ENCODE data around the gene ATF1.

Gene ATF1

GRCh38 chr12:50720501-50720900 is 43.4 kb upstream of the ATF1 start:
- Histone ChIP-seq H3K4me2 (ENCODE audit: low read length, poor library complexity, severe bottlenecking) (no peak overlapping the region), H3K14ac (ENCODE audit: low read length in 2 of 2) (no peak overlapping the region), H3K79me1 (replicated peaks; ENCODE audit: low read length, poor library complexity, severe bottlenecking) (peaks cover 3% of the 10 kb centered on the region), H4K91ac (ENCODE audit: low read length) (no peak overlapping the region), H3K27ac (ENCODE audit: low read length, poor library complexity, severe bottlenecking) (no peak overlapping the region), H4K8ac (ENCODE audit: low read length) (no peak overlapping the region), H3K18ac (ENCODE audit: low read depth in 1 of 2, low read length in 2 of 2) (no peak overlapping the region), H3K27me3 (ENCODE audit: control insufficient read depth in 1 of 2, insufficient read depth in 1 of 2, low read length in 2 of 2) (no peaks in the 10 kb centered on the region), H3K36me3 (ENCODE audit: control insufficient read depth in 1 of 2, insufficient read depth in 2 of 2, low read depth in 1 of 2, low read length in 2 of 2) (peaks cover 48 to 63% of the 10 kb centered on the region in 2 experiments), H2AK5ac (ENCODE audit: low read length, severe bottlenecking) (no peak overlapping the region), H2AFZ (ENCODE audit: low read depth, low read length) (no peak overlapping the region), H3K9ac (ENCODE audit: low read length) (no peak overlapping the region), H2BK12ac (ENCODE audit: low read length in 2 of 2) (no peak overlapping the region), H2BK15ac (ENCODE audit: low read depth, poor library complexity, severe bottlenecking) (no peak overlapping the region), H3K4ac (ENCODE audit: low read depth in 1 of 2, low read length in 2 of 2) (no peak overlapping the region), H3K4me3 (ENCODE audit: insufficient read depth in 1 of 2, low read depth in 1 of 2, low read length in 2 of 2) (no peak overlapping the region), H2BK120ac (ENCODE audit: low read depth, low read length) (no peak overlapping the region), H3K9me3 (ENCODE audit: control insufficient read depth, low read length) (no peaks in the 10 kb centered on the region), H2BK5ac (ENCODE audit: low read depth, low read length, poor library complexity, severe bottlenecking) (no peak overlapping the region), H3K23ac (ENCODE audit: low read length in 2 of 2) (no peak overlapping the region), H3K4me1 (ENCODE audit: control insufficient read depth, insufficient read depth, low read depth, low read length) (no peaks in the 10 kb centered on the region)
- WGBS, result 100% methylated on average over 4 of the region's 5 CpGs
- no peak for DNase-seq

GRCh38 chr12:50723865-50724264 is 40.0 kb upstream of the ATF1 start:
- H3K4me2 ChIP-seq (ENCODE audit: low read length, poor library complexity, severe bottlenecking), result no peak overlapping the region
- no peak overlapping the region for H2AK5ac ChIP-seq (ENCODE audit: low read length, severe bottlenecking)
- no peak overlapping the region for H3K9ac ChIP-seq (ENCODE audit: low read length)
- H2BK12ac ChIP-seq (ENCODE audit: low read length in 2 of 2), result no peak overlapping the region
- no peak overlapping the region for H3K4ac ChIP-seq (ENCODE audit: low read depth in 1 of 2, low read length in 2 of 2)
- H2BK5ac ChIP-seq (ENCODE audit: low read depth, low read length, poor library complexity, severe bottlenecking), result no peak overlapping the region
- 83% methylated on average over 1 of the region's 1 CpG for WGBS
- H3K14ac ChIP-seq (ENCODE audit: low read length in 2 of 2), result no peak overlapping the region
- no peaks in the 10 kb centered on the region for H3K9me3 ChIP-seq (ENCODE audit: control insufficient read depth, low read length)
- H3K36me3 ChIP-seq (ENCODE audit: control insufficient read depth in 1 of 2, insufficient read depth in 2 of 2, low read depth in 1 of 2, low read length in 2 of 2), result peaks cover 48 to 78% of the 10 kb centered on the region in 2 experiments
- peaks cover 3% of the 10 kb centered on the region for H3K79me1 ChIP-seq (replicated peaks; ENCODE audit: low read length, poor library complexity, severe bottlenecking)
- no peak overlapping the region for H2AFZ ChIP-seq (ENCODE audit: low read depth, low read length)
- no peak overlapping the region for H2BK15ac ChIP-seq (ENCODE audit: low read depth, poor library complexity, severe bottlenecking)
- DNase-seq, result peak; percentile 3
- H4K91ac ChIP-seq (ENCODE audit: low read length), result no peak overlapping the region
- no peak overlapping the region for H3K23ac ChIP-seq (ENCODE audit: low read length in 2 of 2)
- H3K4me1 ChIP-seq (ENCODE audit: control insufficient read depth, insufficient read depth, low read depth, low read length), result no peaks in the 10 kb centered on the region
- no peak overlapping the region for H2BK120ac ChIP-seq (ENCODE audit: low read depth, low read length)
- H3K27me3 ChIP-seq (ENCODE audit: control insufficient read depth in 1 of 2, insufficient read depth in 1 of 2, low read length in 2 of 2), result no peaks in the 10 kb centered on the region
- no peak overlapping the region for H3K18ac ChIP-seq (ENCODE audit: low read depth in 1 of 2, low read length in 2 of 2)
- H3K27ac ChIP-seq (ENCODE audit: low read length, poor library complexity, severe bottlenecking), result no peak overlapping the region
- H3K4me3 ChIP-seq (ENCODE audit: insufficient read depth in 1 of 2, low read depth in 1 of 2, low read length in 2 of 2), result no peak overlapping the region
- H4K8ac ChIP-seq (ENCODE audit: low read length), result no peak overlapping the region

GRCh38 chr12:50725011-50725942 is 38.6 kb upstream of the ATF1 start:
- no peak overlapping the region for H2BK5ac ChIP-seq (ENCODE audit: low read depth, low read length, poor library complexity, severe bottlenecking)
- H3K4me2 ChIP-seq (ENCODE audit: low read length, poor library complexity, severe bottlenecking), result no peak overlapping the region
- no peak overlapping the region for H3K4me3 ChIP-seq (ENCODE audit: insufficient read depth in 1 of 2, low read depth in 1 of 2, low read length in 2 of 2)
- no peak overlapping the region for H2AK5ac ChIP-seq (ENCODE audit: low read length, severe bottlenecking)
- no peaks in the 10 kb centered on the region for H3K4me1 ChIP-seq (ENCODE audit: control insufficient read depth, insufficient read depth, low read depth, low read length)
- peaks cover 3% of the 10 kb centered on the region for H3K79me1 ChIP-seq (replicated peaks; ENCODE audit: low read length, poor library complexity, severe bottlenecking)
- H3K27me3 ChIP-seq (ENCODE audit: control insufficient read depth in 1 of 2, insufficient read depth in 1 of 2, low read length in 2 of 2), result no peaks in the 10 kb centered on the region
- H3K14ac ChIP-seq (ENCODE audit: low read length in 2 of 2), result no peak overlapping the region
- no peak overlapping the region for H3K4ac ChIP-seq (ENCODE audit: low read depth in 1 of 2, low read length in 2 of 2)
- H2BK15ac ChIP-seq (ENCODE audit: low read depth, poor library complexity, severe bottlenecking), result no peak overlapping the region
- H3K18ac ChIP-seq (ENCODE audit: low read depth in 1 of 2, low read length in 2 of 2), result no peak overlapping the region
- H2AFZ ChIP-seq (ENCODE audit: low read depth, low read length), result no peak overlapping the region
- no peak overlapping the region for H3K9ac ChIP-seq (ENCODE audit: low read length)
- H3K27ac ChIP-seq (ENCODE audit: low read length, poor library complexity, severe bottlenecking), result no peak overlapping the region
- no peak overlapping the region for H2BK12ac ChIP-seq (ENCODE audit: low read length in 2 of 2)
- no peak overlapping the region for H3K23ac ChIP-seq (ENCODE audit: low read length in 2 of 2)
- no peak overlapping the region for H4K8ac ChIP-seq (ENCODE audit: low read length)
- H2BK120ac ChIP-seq (ENCODE audit: low read depth, low read length), result no peak overlapping the region
- over 99% methylated on average over 4 of the region's 5 CpGs for WGBS
- no peak for DNase-seq
- H4K91ac ChIP-seq (ENCODE audit: low read length), result no peak overlapping the region
- H3K36me3 ChIP-seq (ENCODE audit: control insufficient read depth in 1 of 2, insufficient read depth in 2 of 2, low read depth in 1 of 2, low read length in 2 of 2), result peaks cover 52 to 84% of the 10 kb centered on the region in 2 experiments
- no peaks in the 10 kb centered on the region for H3K9me3 ChIP-seq (ENCODE audit: control insufficient read depth, low read length)

DNA sequence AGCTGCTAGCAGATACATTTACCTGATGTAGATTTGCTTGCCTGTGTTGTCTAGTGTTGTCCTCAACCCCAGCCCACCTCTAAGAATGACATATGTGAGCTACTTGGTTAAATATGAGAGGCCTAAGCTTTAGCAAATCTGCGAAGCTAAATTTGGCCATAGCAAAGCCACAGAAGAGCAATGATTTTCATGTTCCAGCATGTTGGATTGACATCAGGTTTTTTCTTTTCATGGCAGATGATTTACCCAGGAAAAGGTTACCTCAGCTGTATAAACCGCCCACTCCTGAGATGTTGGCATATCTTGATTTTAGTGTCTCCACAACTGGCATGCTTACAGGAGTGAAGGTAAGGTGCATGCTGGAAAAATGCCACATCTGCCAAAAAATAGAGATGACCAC is 36.4 kb upstream of the ATF1 start:
- Histone ChIP-seq H2BK15ac (ENCODE audit: low read depth, poor library complexity, severe bottlenecking) (no peak overlapping the region), H3K9me3 (ENCODE audit: control insufficient read depth, low read length) (no peaks in the 10 kb centered on the region), H3K9ac (ENCODE audit: low read length) (no peak overlapping the region), H2AFZ (ENCODE audit: low read depth, low read length) (no peak overlapping the region), H4K91ac (ENCODE audit: low read length) (no peak overlapping the region), H2BK12ac (ENCODE audit: low read length in 2 of 2) (no peak overlapping the region), H2BK5ac (ENCODE audit: low read depth, low read length, poor library complexity, severe bottlenecking) (no peak overlapping the region), H4K8ac (ENCODE audit: low read length) (no peak overlapping the region), H3K4me2 (ENCODE audit: low read length, poor library complexity, severe bottlenecking) (no peak overlapping the region), H3K18ac (ENCODE audit: low read depth in 1 of 2, low read length in 2 of 2) (no peak overlapping the region), H3K79me1 (replicated peaks; ENCODE audit: low read length, poor library complexity, severe bottlenecking) (peaks cover 2% of the 10 kb centered on the region), H2AK5ac (ENCODE audit: low read length, severe bottlenecking) (no peak overlapping the region), H3K27me3 (ENCODE audit: control insufficient read depth in 1 of 2, insufficient read depth in 1 of 2, low read length in 2 of 2) (no peaks in the 10 kb centered on the region), H2BK120ac (ENCODE audit: low read depth, low read length) (no peak overlapping the region), H3K27ac (ENCODE audit: low read length, poor library complexity, severe bottlenecking) (no peak overlapping the region), H3K4me1 (ENCODE audit: control insufficient read depth, insufficient read depth, low read depth, low read length) (no peaks in the 10 kb centered on the region), H3K4me3 (ENCODE audit: insufficient read depth in 1 of 2, low read depth in 1 of 2, low read length in 2 of 2) (no peak overlapping the region), H3K4ac (ENCODE audit: low read depth in 1 of 2, low read length in 2 of 2) (no peak overlapping the region), H3K36me3 (ENCODE audit: control insufficient read depth in 1 of 2, insufficient read depth in 2 of 2, low read depth in 1 of 2, low read length in 2 of 2) (peaks cover 49 to 88% of the 10 kb centered on the region in 2 experiments), H3K23ac (ENCODE audit: low read length in 2 of 2) (no peak overlapping the region), H3K14ac (ENCODE audit: low read length in 2 of 2) (no peak overlapping the region)
- no peak for DNase-seq
- WGBS, result 100% methylated on average over 2 of the region's 2 CpGs
